Measurements from ENCODE around the gene PSMD5. TPM values are rescaled to one million over a fixed set of nuclear protein-coding genes. Genes with fewer than 3 reads are reported as not detected.
A peak's percentile ranks its signal among the peaks of the same experiment; 100 is the strongest.

Gene PSMD5
- total RNA-seq, 1 experiment from 2014 or later = 26.1 TPM

DNA sequence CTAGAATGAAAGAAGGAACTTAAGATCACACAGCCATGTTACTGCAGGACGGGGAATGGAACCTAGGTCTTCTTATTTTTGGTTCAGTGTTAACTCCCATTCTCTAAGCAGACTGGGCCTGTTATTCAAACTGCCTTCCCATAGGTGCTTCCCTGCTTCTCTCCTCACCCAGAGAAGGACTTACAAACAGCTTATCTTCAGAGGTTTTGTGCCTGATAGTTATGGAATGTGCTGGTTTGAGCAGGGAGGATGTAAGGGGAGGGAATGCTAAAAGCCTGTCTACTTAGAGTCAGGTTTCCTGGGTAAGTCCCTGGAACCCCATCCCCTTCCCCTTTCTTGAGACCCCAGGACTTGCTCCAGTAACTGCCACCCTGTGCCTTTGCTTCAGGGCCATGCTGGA lies 4.2 kb upstream of the PSMD5 start:
- Histone ChIP-seq H3K9me3 (ENCODE audit: low read length) (no peaks in the 10 kb centered on the region), H3K36me3 (ENCODE audit: insufficient read depth, low read length) (peaks cover 4% of the 10 kb centered on the region; the same call in 1 of the 2 replicates), H2AFZ (ENCODE audit: low read length) (no peak overlapping the region), H3K27ac (ENCODE audit: low read length) (peak overlapping the region; percentile 87; the same call in 1 of the 2 replicates), H3K27me3 (ENCODE audit: low read length) (no peaks in the 10 kb centered on the region), H3K4me3 (ENCODE audit: low read length) (no peak overlapping the region), H3K9me2 (replicated peaks; ENCODE audit: insufficient read depth, low read length) (no peaks in the 10 kb centered on the region), H4K20me1 (ENCODE audit: insufficient read depth, low read depth, low read length) (no peaks in the 10 kb centered on the region), H3K79me2 (ENCODE audit: low read length) (peaks cover 33% of the 10 kb centered on the region), H3K4me1 (ENCODE audit: low read length) (peaks cover 89% of the 10 kb centered on the region), H3K9ac (ENCODE audit: low read length) (no peak overlapping the region), H3K4me2 (ENCODE audit: low read depth, low read length, poor library complexity, severe bottlenecking) (no peak overlapping the region)
- no peak for DNase-seq

DNA sequence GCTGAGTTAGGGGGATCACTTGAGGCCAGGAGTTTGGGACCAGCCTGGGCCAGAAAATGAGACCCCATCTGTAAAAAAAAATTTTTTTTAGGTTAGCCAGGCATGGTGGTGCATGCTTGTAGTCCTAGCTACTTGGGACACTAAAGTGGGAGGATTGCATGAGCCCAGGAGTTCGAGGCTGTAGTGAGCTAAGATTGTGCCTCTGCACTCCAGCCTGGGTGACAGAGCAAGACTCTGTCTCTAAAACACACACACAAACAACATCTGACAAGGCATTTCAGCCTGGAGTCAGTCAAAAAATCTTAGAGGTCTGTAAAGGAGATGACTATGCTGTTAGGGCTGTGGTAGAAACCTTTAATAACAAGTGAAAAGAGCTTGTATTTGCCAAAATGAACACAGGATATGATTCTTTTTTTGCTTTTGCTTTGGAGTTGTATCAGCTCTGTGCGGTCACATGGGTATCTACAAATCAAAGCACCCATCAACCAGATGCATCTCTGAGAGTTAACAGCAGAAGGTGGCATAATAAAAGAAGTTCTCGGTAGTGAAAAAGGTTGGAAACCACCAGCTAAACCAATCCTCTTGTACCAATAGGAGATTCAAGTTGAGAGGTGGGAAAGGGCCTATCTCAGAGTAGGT lies 3.6 kb upstream of the PSMD5 start:
- Histone ChIP-seq H3K4me2 (ENCODE audit: low read depth, low read length, poor library complexity, severe bottlenecking) (no peak overlapping the region), H3K4me3 (ENCODE audit: low read length) (no peak overlapping the region), H2AFZ (ENCODE audit: low read length) (no peak overlapping the region), H3K27me3 (ENCODE audit: low read length) (no peaks in the 10 kb centered on the region), H3K9me2 (replicated peaks; ENCODE audit: insufficient read depth, low read length) (no peaks in the 10 kb centered on the region), H3K36me3 (ENCODE audit: insufficient read depth, low read length) (peaks cover 4% of the 10 kb centered on the region; the same call in 1 of the 2 replicates), H3K9me3 (ENCODE audit: low read length) (no peaks in the 10 kb centered on the region), H4K20me1 (ENCODE audit: insufficient read depth, low read depth, low read length) (no peaks in the 10 kb centered on the region), H3K79me2 (ENCODE audit: low read length) (peaks cover 38% of the 10 kb centered on the region), H3K27ac (ENCODE audit: low read length) (peak overlapping the region; percentile 87), H3K4me1 (ENCODE audit: low read length) (peaks cover 89% of the 10 kb centered on the region), H3K9ac (ENCODE audit: low read length) (0 out of 2 replicates have a peak overlapping the region, but pooled peaks have one; percentile 92)
- no peak for DNase-seq

DNA sequence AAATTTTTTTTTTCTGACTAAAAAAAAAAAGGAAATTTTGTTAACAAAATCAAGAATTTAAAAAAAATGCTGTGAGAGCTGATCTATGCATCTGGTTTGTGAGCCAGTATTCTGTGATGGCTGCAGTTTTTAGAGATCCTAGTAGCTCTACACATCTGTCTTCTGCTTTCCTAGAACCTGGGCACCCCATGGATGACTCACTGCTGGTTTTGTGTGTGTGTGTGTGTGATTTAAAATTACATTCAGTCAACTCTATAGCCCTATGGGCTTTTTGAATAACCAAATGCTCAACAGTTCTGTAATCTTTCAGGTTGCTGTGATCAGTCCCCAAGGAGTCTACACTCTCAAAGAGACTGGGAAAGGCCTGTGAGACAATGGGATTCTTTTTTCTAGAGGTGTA lies 2.5 kb upstream of the PSMD5 start:
- Histone ChIP-seq H3K36me3 (ENCODE audit: insufficient read depth, low read length) (0 out of 2 replicates have a peak, but pooled peaks cover 4% of the 10 kb centered on the region), H3K9me3 (ENCODE audit: low read length) (no peaks in the 10 kb centered on the region), H3K4me2 (ENCODE audit: low read depth, low read length, poor library complexity, severe bottlenecking) (peak overlapping the region; percentile 76), H4K20me1 (ENCODE audit: insufficient read depth, low read depth, low read length) (no peaks in the 10 kb centered on the region), H3K4me3 (ENCODE audit: low read length) (peak overlapping the region; percentile 84; the same call in 1 of the 2 replicates), H3K79me2 (ENCODE audit: low read length) (peaks cover 46% of the 10 kb centered on the region), H3K27me3 (ENCODE audit: low read length) (no peaks in the 10 kb centered on the region), H3K9me2 (replicated peaks; ENCODE audit: insufficient read depth, low read length) (no peaks in the 10 kb centered on the region), H3K27ac (ENCODE audit: low read length) (peak overlapping the region; percentile 87), H2AFZ (ENCODE audit: low read length) (no peak overlapping the region), H3K4me1 (ENCODE audit: low read length) (peaks cover 84% of the 10 kb centered on the region), H3K9ac (ENCODE audit: low read length) (peak overlapping the region; percentile 92)
- DNase-seq = peak; percentile 75

DNA sequence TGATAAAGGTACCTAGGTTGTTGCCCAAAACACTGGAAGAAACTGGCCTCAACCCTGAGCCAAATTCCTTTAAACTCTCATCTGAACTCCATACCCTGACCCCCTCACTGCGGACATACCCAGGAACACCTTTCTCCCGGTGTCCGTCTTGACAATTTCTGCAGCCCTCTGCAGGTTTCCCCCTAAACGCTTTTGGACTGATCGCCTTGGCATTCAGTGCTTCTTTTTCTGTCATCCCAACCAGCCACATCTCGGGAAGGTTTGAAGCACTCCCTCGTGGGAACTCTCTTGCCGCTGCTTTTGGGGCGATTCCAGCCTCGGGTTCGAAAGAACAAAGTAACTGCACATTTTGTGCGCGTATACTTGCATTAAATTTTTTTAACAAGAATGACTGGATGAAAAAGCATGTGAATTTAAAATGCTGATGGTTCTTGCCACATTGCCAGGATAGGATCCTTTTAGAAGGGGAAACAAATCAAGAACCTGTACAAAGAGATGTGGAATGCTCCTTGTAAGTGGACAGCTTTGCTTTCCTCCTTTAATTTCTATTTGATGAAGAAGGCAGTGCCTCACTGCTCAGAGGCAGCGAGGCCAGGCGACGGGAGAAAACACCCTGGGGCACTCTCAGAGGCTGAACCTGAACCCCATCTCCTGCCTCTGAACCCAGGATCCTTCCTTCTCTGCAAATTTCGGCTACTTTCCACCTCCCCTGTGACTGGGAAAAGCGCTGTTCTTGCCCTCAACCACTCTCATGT lies 615 bp downstream of the PSMD5 start:
- Histone ChIP-seq H4K20me1 (ENCODE audit: insufficient read depth, low read depth, low read length) (peaks cover 8% of the 10 kb centered on the region; the same call in 1 of the 2 replicates), H2AFZ (ENCODE audit: low read length) (no peak overlapping the region), H3K9me2 (replicated peaks; ENCODE audit: insufficient read depth, low read length) (no peaks in the 10 kb centered on the region), H3K9ac (ENCODE audit: low read length) (peak overlapping the region; percentile 92), H3K4me1 (ENCODE audit: low read length) (peaks cover 63% of the 10 kb centered on the region), H3K4me3 (ENCODE audit: low read length) (peak overlapping the region; percentile 84), H3K27me3 (ENCODE audit: low read length) (no peaks in the 10 kb centered on the region), H3K4me2 (ENCODE audit: low read depth, low read length, poor library complexity, severe bottlenecking) (peak overlapping the region; percentile 76), H3K9me3 (ENCODE audit: low read length) (no peaks in the 10 kb centered on the region), H3K36me3 (ENCODE audit: insufficient read depth, low read length) (peaks cover 21% of the 10 kb centered on the region), H3K27ac (ENCODE audit: low read length) (peak overlapping the region; percentile 72), H3K79me2 (ENCODE audit: low read length) (peaks cover 77% of the 10 kb centered on the region)
- DNase-seq = peak; percentile 62

DNA sequence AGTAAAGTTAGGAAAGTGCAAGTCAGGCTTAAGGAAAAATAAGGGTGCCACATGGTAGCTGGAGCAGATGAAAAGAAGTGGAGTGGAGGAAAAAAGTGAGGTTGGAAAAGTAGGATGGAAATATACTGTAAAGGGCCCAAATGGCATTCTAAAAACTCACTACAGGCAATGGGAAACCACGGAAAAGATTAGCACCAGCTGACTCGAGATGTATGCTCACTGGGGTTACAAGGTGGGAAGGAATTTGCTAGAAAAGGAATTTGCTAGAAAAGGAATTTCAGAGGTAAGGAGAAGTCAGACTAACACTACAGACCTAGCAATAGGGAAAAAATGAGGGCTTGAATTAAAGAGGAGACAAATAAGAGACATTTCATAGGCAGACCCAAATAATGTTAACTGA lies 3.6 kb downstream of the PSMD5 start:
- H3K79me2 ChIP-seq (ENCODE audit: low read length) = peaks cover 91% of the 10 kb centered on the region
- peaks cover 8% of the 10 kb centered on the region; the same call in 1 of the 2 replicates for H4K20me1 ChIP-seq (ENCODE audit: insufficient read depth, low read depth, low read length)
- peaks cover 32% of the 10 kb centered on the region for H3K36me3 ChIP-seq (ENCODE audit: insufficient read depth, low read length)

DNA sequence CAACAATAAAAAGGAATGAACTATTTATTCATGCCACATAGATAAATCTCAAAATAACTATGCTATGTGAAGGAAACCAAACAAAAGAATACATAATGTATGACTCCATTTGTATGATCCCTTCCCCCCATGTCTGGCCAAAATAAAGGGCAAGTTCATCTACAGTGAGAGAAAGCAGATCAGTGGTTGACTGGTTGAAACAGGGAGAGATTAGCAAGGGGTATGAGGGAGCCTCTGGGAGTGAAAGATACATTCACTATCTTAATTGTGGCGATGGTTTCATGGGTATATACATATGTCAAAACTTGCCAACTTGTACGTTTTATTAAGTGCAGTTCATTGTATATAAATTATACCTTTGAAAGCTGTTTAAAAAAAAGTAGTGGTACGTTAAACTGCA lies 4.8 kb downstream of the PSMD5 start:
- Histone ChIP-seq H3K4me3 (ENCODE audit: low read length) (no peak overlapping the region), H2AFZ (ENCODE audit: low read length) (no peak overlapping the region), H3K9me3 (ENCODE audit: low read length) (no peaks in the 10 kb centered on the region), H4K20me1 (ENCODE audit: insufficient read depth, low read depth, low read length) (peaks cover 8% of the 10 kb centered on the region; the same call in 1 of the 2 replicates), H3K9ac (ENCODE audit: low read length) (no peak overlapping the region), H3K79me2 (ENCODE audit: low read length) (peaks cover 84% of the 10 kb centered on the region), H3K9me2 (replicated peaks; ENCODE audit: insufficient read depth, low read length) (no peaks in the 10 kb centered on the region), H3K27me3 (ENCODE audit: low read length) (no peaks in the 10 kb centered on the region), H3K4me1 (ENCODE audit: low read length) (peaks cover 22% of the 10 kb centered on the region), H3K27ac (ENCODE audit: low read length) (no peak overlapping the region), H3K4me2 (ENCODE audit: low read depth, low read length, poor library complexity, severe bottlenecking) (no peak overlapping the region), H3K36me3 (ENCODE audit: insufficient read depth, low read length) (peaks cover 36% of the 10 kb centered on the region)
- no peak for DNase-seq

More for the DNA sequence above, 3.6 kb downstream of the PSMD5 start:
- H3K4me2 ChIP-seq (ENCODE audit: low read depth, low read length, poor library complexity, severe bottlenecking) = peak overlapping the region; percentile 15
- H3K27ac ChIP-seq (ENCODE audit: low read length) = peak overlapping the region; percentile 25; the same call in 1 of the 2 replicates
- peaks cover 33% of the 10 kb centered on the region for H3K4me1 ChIP-seq (ENCODE audit: low read length)
- no peak overlapping the region for H2AFZ ChIP-seq (ENCODE audit: low read length)
- H3K9me3 ChIP-seq (ENCODE audit: low read length) = no peaks in the 10 kb centered on the region
- no peaks in the 10 kb centered on the region for H3K27me3 ChIP-seq (ENCODE audit: low read length)
- no peak overlapping the region for H3K9ac ChIP-seq (ENCODE audit: low read length)
- H3K4me3 ChIP-seq (ENCODE audit: low read length) = no peak overlapping the region
- no peak for DNase-seq
- H3K9me2 ChIP-seq (replicated peaks; ENCODE audit: insufficient read depth, low read length) = no peaks in the 10 kb centered on the region

DNA sequence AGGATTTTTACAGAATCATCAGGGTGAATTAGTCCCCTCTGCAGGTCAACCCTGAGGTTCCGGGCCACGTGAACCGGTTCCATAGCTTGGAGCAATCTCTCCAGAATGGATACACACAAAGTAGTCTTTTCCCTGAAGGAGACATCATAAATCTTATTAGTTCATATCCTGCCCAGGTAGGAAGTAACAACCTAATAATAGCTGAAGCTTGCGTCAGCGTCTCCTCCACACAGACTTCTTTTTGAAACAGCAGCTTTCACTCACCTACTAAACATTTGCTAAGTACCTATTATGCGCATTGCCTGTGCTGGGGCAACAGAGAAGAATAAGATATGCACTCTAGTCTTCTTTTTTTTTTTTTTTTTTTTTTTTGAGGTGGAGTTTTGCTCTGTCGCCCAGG lies 9.4 kb downstream of the PSMD5 start:
- no peak for DNase-seq
- H3K4me1 ChIP-seq (ENCODE audit: low read length) = no peaks in the 10 kb centered on the region; the same call in 1 of the 2 replicates
- H3K79me2 ChIP-seq (ENCODE audit: low read length) = peaks cover 55% of the 10 kb centered on the region
- H3K4me3 ChIP-seq (ENCODE audit: low read length) = no peak overlapping the region
- no peak overlapping the region for H3K4me2 ChIP-seq (ENCODE audit: low read depth, low read length, poor library complexity, severe bottlenecking)
- no peaks in the 10 kb centered on the region for H4K20me1 ChIP-seq (ENCODE audit: insufficient read depth, low read depth, low read length)
- H3K27ac ChIP-seq (ENCODE audit: low read length) = no peak overlapping the region
- peaks cover 60% of the 10 kb centered on the region for H3K36me3 ChIP-seq (ENCODE audit: insufficient read depth, low read length)
- no peak overlapping the region for H2AFZ ChIP-seq (ENCODE audit: low read length)
- H3K9ac ChIP-seq (ENCODE audit: low read length) = no peak overlapping the region
- no peaks in the 10 kb centered on the region for H3K9me2 ChIP-seq (replicated peaks; ENCODE audit: insufficient read depth, low read length)
- H3K27me3 ChIP-seq (ENCODE audit: low read length) = no peaks in the 10 kb centered on the region
- H3K9me3 ChIP-seq (ENCODE audit: low read length) = no peaks in the 10 kb centered on the region

DNA sequence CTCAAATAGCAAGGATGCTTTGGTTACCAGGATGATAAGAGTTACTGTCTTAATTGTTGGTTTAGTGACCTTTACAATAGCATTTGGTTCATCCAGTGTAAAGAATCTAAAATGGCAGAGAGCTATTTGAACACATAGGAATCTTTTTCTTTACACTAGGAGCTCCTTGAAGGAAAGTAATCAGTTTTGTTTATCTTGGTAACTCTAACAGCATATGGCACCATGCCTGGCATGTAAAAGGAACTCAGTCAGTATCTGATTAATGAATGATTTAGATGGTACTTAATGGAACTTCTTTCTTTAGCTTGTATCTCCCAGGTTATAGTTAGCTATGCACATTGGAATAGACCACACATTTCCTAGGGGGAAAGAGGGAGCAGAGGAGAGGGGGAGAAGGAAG lies 9.9 kb downstream of the PSMD5 start:
- peaks cover 50% of the 10 kb centered on the region for H3K79me2 ChIP-seq (ENCODE audit: low read length)
- no peaks in the 10 kb centered on the region for H3K9me2 ChIP-seq (replicated peaks; ENCODE audit: insufficient read depth, low read length)
- H3K36me3 ChIP-seq (ENCODE audit: insufficient read depth, low read length) = peaks cover 55% of the 10 kb centered on the region
- H3K4me1 ChIP-seq (ENCODE audit: low read length) = no peaks in the 10 kb centered on the region
- H4K20me1 ChIP-seq (ENCODE audit: insufficient read depth, low read depth, low read length) = no peaks in the 10 kb centered on the region
- H3K27me3 ChIP-seq (ENCODE audit: low read length) = no peaks in the 10 kb centered on the region
- H3K9ac ChIP-seq (ENCODE audit: low read length) = no peak overlapping the region
- DNase-seq = no peak
- H3K4me2 ChIP-seq (ENCODE audit: low read depth, low read length, poor library complexity, severe bottlenecking) = no peak overlapping the region
- no peak overlapping the region for H3K27ac ChIP-seq (ENCODE audit: low read length)
- no peaks in the 10 kb centered on the region for H3K9me3 ChIP-seq (ENCODE audit: low read length)
- no peak overlapping the region for H2AFZ ChIP-seq (ENCODE audit: low read length)
- no peak overlapping the region for H3K4me3 ChIP-seq (ENCODE audit: low read length)
